ENCODE data around the gene MAP7D1.

DNA sequence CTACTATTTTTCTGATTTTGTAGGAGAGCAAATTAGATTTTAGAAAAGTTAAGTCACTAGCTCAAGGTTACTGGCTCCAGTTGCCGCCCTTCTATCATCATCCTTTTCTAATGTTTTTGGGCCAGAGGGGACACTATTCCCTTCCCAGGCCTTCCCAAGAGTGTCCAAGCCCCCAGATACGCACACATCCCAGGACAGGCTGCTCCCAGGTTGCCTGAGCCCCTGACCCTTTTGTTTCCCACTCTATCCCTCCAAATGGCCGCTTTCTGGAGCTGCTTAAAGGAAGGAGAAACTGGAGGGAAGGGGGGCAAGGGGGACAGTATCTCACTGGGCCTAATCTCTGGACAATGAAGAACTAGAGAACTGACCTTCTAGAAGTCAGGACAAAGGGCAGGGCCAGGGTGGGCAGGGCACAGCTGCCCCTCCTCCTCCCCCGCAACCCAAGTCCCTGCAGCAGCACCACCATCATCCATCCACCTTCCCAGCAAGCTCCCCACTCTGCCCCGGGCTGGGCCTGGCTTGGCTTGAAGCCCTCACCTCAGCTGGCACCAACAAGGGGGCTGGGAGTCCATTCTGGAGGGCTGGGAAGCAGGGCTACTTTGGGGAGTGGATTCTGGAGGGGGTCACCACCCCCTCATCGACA, 1.1 kb upstream of the MAP7D1 start:
- no peak for TF ChIP-seq ZNF24 (IDR thresholded peaks at IDR 0.05)
- TF ChIP-seq TCF3 (IDR thresholded peaks at IDR 0.05; ENCODE audit: borderline replicate concordance, insufficient read depth, low read depth, low read length) = no peak
- TF ChIP-seq, protein P1, sequence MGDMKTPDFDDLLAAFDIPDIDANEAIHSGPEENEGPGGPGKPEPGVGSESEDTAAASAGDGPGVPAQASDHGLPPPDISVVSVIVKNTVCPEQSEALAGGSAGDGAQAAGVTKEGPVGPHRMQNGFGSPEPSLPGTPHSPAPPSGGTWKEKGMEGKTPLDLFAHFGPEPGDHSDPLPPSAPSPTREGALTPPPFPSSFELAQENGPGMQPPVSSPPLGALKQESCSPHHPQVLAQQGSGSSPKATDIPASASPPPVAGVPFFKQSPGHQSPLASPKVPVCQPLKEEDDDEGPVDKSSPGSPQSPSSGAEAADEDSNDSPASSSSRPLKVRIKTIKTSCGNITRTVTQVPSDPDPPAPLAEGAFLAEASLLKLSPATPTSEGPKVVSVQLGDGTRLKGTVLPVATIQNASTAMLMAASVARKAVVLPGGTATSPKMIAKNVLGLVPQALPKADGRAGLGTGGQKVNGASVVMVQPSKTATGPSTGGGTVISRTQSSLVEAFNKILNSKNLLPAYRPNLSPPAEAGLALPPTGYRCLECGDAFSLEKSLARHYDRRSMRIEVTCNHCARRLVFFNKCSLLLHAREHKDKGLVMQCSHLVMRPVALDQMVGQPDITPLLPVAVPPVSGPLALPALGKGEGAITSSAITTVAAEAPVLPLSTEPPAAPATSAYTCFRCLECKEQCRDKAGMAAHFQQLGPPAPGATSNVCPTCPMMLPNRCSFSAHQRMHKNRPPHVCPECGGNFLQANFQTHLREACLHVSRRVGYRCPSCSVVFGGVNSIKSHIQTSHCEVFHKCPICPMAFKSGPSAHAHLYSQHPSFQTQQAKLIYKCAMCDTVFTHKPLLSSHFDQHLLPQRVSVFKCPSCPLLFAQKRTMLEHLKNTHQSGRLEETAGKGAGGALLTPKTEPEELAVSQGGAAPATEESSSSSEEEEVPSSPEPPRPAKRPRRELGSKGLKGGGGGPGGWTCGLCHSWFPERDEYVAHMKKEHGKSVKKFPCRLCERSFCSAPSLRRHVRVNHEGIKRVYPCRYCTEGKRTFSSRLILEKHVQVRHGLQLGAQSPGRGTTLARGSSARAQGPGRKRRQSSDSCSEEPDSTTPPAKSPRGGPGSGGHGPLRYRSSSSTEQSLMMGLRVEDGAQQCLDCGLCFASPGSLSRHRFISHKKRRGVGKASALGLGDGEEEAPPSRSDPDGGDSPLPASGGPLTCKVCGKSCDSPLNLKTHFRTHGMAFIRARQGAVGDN (IDR thresholded peaks at IDR 0.05) = no peak
